Muscle of leg (tissue), 11 donors: Measurements from ENCODE around the gene NCEH1. TPM values are rescaled to one million over a fixed set of nuclear protein-coding genes. Genes with fewer than 3 reads are reported as not detected.

Experiments
- DNase-seq: peaks from one replicate; pipeline ENCODE4 v3.0.0; 2013
- H3K27ac ChIP-seq: one replicate; pipeline ENCODE4 v1.5.1; 2013; ENCODE audit warnings: mild to moderate bottlenecking, low read length, control low read depth
- H3K27me3 ChIP-seq: one replicate; pipeline ENCODE4 v1.6.1; 2013; ENCODE audit warnings: low read length; ENCODE audit not compliant: control insufficient read depth, insufficient read depth
- H3K36me3 ChIP-seq: one replicate; pipeline ENCODE4 v1.6.1; 2013; ENCODE audit warnings: low read length; ENCODE audit not compliant: control insufficient read depth, insufficient read depth
- H3K4me1 ChIP-seq: one replicate; pipeline ENCODE4 v1.6.1; 2013; ENCODE audit warnings: low read length; ENCODE audit not compliant: control insufficient read depth, insufficient read depth
- H3K4me3 ChIP-seq: one replicate; pipeline ENCODE4 v1.5.1; 2013; ENCODE audit warnings: low read length, control low read depth
- H3K9me3 ChIP-seq: replicated peaks from 2 replicates; pipeline ENCODE4 v1.6.1; 2013; ENCODE audit warnings: low read depth, low read length; ENCODE audit not compliant: control insufficient read depth
- WGBS: methylation state at CpG from one replicate; pipeline ENCODE4 v1.1.5; 2013; ENCODE audit warnings: missing lambda C conversion rate; ENCODE audit not compliant: insufficient coverage; 5-methylcytosine and 5-hydroxymethylcytosine counted together
- polyA plus RNA-seq, 8 donors: library from polyadenylated mRNA; unstranded; fragments of 120-200 nt; gene quantifications; one replicate each; pipeline versions ENCODE4 v1.2.1 to v1.2.3, GENCODE V29; 2013; ENCODE audit warnings: inconsistent platforms in 1 of 8, low replicate concordance in 1 of 8; ENCODE audit not compliant: insufficient read length in 8 of 8, insufficient read depth in 1 of 8
- total RNA-seq: library from RNA; stranded (reverse); fragments of 120-200 nt; gene quantifications from one replicate; pipeline ENCODE4 v1.2.4, GENCODE V29; 2013

The NCEH1 gene
- total and polyA plus RNA-seq, 9 donors, result 1.3 to 2.6 (median 1.8) TPM

GRCh38 chr3:172591125-172591605 is 119.7 kb downstream of the NCEH1 start:
- no peaks in the 10 kb centered on the region for H3K9me3 ChIP-seq
- no peak overlapping the region for H3K27ac ChIP-seq
- no peaks in the 10 kb centered on the region for H3K27me3 ChIP-seq
- WGBS, result 80% methylated on average over 4 of the region's 4 CpGs
- no peak overlapping the region for H3K4me3 ChIP-seq
- H3K4me1 ChIP-seq, result no peaks in the 10 kb centered on the region
- DNase-seq, result no peak
- no peaks in the 10 kb centered on the region for H3K36me3 ChIP-seq

GRCh38 chr3:172586436-172586835 is 124.4 kb downstream of the NCEH1 start:
- no peaks in the 10 kb centered on the region for H3K36me3 ChIP-seq
- DNase-seq, result peak; percentile 35
- H3K4me3 ChIP-seq, result no peak overlapping the region
- no peak overlapping the region for H3K27ac ChIP-seq
- no peaks in the 10 kb centered on the region for H3K27me3 ChIP-seq
- no peaks in the 10 kb centered on the region for H3K4me1 ChIP-seq
- H3K9me3 ChIP-seq, result no peaks in the 10 kb centered on the region

DNA sequence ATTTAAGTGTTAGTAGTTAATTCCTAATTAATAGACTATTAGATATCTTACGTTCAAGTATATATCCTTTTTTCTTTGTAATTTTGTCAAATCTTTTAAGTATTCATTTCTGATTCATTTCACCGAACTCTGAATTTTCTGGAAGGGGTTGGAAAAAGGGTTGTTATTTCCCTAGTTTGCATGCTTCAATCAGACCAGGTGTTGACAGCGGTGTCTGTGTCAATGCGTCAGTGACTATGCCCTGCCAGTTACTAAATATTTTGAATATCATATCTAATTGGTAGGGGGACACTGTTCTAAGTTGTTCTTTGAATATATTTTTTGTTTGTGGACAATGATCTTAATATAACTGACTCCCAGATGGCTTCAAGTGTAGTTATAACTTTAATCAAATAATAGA is 124.9 kb downstream of the NCEH1 start:
- no peaks in the 10 kb centered on the region for H3K4me1 ChIP-seq
- no peak for DNase-seq
- H3K4me3 ChIP-seq, result no peak overlapping the region
- no peaks in the 10 kb centered on the region for H3K36me3 ChIP-seq
- no CpG with 5 or more reads among the region's 4 CpGs for WGBS
- H3K27me3 ChIP-seq, result no peaks in the 10 kb centered on the region
- H3K9me3 ChIP-seq, result no peaks in the 10 kb centered on the region
- H3K27ac ChIP-seq, result no peak overlapping the region

- no peak for DNase-seq
- Histone ChIP-seq H3K4me3 (no peak overlapping the region), H3K27ac (no peak overlapping the region), H3K27me3 (no peaks in the 10 kb centered on the region), H3K36me3 (no peaks in the 10 kb centered on the region), H3K9me3 (no peaks in the 10 kb centered on the region), H3K4me1 (peaks cover 2% of the 10 kb centered on the region)
- no CpG with 5 or more reads among the region's 1 CpG for WGBS
Measured at GRCh38 chr3:172582712-172583111, 128.2 kb downstream of the NCEH1 start.

- Histone ChIP-seq H3K36me3 (no peaks in the 10 kb centered on the region), H3K27me3 (no peaks in the 10 kb centered on the region), H3K4me3 (no peak overlapping the region), H3K27ac (no peak overlapping the region), H3K9me3 (no peaks in the 10 kb centered on the region), H3K4me1 (peaks cover 2% of the 10 kb centered on the region)
- no peak for DNase-seq
Measured at GRCh38 chr3:172581757-172582166, 129.1 kb downstream of the NCEH1 start.

DNA sequence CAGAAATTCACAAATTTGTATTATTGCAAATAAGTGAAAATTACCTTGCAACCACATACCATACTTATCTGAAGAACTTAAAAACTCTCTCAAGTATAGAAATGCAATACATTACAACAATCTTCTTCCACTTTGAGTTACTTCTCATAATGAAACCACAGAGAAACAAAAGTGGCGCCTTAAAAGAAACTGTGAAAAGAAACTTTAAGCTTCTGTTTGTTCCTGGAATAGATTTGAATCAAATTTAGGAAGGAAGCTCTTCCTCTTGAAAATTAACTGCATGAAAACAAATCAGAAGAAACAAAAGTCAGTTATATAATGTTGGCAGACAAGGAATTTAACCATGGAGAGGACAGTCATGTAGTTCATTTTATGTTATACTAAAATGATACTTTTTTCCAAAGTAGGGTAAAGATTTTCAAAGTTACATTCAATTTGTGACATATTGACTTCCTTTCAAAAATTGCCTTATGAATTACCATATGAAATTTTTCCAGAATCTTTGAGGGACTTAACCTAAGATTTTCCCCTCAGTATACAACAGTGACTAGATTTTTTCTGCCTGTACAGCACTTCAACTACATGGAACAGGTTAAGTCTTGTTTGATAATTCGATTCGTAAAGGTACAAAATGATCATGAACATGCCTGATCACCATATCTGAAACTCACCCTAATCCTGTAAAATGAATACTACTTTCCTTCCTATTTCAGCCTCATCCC is 130.0 kb downstream of the NCEH1 start:
- WGBS, result no CpG with 5 or more reads among the region's 3 CpGs
- peak; percentile 49 for DNase-seq
- H3K4me1 ChIP-seq, result peaks cover 2% of the 10 kb centered on the region
- peak overlapping the region; percentile 74 for H3K27ac ChIP-seq
- H3K9me3 ChIP-seq, result no peaks in the 10 kb centered on the region
- no peaks in the 10 kb centered on the region for H3K36me3 ChIP-seq
- H3K27me3 ChIP-seq, result no peaks in the 10 kb centered on the region
- no peak overlapping the region for H3K4me3 ChIP-seq

Other genes with a start within 250 kb of the NCEH1 start
- 11.3 TPM for gene TNFSF10, start 187.6 kb downstream of the NCEH1 start, total RNA-seq
- gene TNFSF10, start 187.6 kb downstream of the NCEH1 start, polyA plus RNA-seq, result 10 to 100 TPM in 2 of 8 donors, 1 to 10 TPM in 6; 7.2 to 11.7 (median 8.9) TPM
- gene ECT2, start 39.7 kb upstream of the NCEH1 start, total RNA-seq, result 13.4 TPM
- 10 to 100 TPM; 12.8 to 21.8 (median 17.9) TPM for gene ECT2, start 39.7 kb upstream of the NCEH1 start, polyA plus RNA-seq